GM18861 (cell line): Measurements from ENCODE around the gene RAPGEF3.

Experiments
- ATAC-seq: cut with Tn5 transposase; IDR thresholded peaks from one replicate; pipeline ENCODE4 v1.9.1; 2021; ENCODE audit not compliant: unreplicated experiment

RAPGEF3 gene

DNA sequence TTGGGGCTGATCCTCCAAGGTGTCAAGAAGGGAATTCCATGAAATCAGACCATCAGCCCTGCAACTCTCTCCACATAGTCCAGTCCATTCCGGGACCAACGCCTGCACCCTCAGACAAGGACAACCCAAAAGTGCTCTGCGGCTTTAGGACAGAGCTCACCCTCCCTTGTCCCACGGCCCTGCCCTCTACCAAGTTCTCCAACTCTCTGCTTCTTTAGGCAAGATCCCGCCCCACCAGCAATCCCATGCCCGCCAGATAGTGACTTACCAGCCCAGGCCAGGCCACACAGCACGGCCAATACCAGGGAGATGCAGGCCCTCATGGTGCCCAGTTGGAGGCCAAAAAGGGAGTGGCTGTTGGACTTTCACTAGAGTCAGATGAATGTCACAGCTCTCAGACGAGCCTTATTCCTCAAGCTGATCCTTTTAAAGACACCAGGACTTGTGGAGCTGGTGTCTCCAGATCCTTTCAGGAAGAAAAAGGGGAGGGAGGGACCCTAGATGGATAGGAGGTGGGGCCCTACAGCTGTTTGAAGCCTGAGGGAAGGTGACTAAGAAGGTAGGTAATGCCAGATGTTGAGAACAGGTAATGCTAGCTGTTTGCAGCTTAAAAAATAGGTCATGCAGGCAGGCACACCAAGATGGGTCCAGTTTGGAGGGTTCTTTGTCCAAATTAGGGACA lies 33.4 kb downstream of the RAPGEF3 start, which contains the start of gene ENDOU:
TSS of gene ENDOU (minus strand) at position 400 of the 682 bp plus-strand sequence. CDS start at position 323, 77 bp downstream.
- no peak for ATAC-seq

DNA sequence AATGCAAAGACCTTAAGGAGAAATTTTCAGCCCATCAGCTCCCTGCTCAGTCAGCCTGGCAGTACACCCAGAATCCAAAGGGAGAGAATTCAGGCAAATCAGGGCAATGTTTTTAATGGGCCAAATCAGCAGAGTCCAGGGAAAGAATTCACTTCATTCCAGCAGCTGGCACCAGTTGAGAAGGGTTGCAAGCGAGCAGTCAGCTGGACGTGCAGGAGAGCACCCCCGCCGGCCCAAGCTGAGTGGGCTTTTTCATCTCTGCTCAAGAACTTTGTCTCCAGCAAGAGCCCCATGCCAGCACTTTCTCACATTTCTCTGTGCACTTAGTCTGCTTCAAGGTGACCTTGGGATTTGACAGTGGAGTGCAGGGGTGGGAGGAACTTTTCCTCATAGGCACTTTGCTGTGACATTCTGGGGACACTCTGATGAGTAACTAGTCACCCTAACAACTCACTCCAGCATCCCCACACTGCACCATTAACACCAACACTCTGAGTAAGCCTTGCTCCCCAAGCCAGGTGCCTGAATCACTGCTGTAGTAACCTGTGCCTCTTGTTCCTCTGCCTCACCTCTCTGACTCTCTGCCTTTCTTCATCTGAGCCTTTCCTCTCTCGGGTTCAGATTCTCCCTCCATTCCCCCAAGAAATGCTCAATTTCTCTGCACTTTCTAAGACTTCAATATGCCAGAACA lies 35.6 kb downstream of the RAPGEF3 start:
- no peak for ATAC-seq

DNA sequence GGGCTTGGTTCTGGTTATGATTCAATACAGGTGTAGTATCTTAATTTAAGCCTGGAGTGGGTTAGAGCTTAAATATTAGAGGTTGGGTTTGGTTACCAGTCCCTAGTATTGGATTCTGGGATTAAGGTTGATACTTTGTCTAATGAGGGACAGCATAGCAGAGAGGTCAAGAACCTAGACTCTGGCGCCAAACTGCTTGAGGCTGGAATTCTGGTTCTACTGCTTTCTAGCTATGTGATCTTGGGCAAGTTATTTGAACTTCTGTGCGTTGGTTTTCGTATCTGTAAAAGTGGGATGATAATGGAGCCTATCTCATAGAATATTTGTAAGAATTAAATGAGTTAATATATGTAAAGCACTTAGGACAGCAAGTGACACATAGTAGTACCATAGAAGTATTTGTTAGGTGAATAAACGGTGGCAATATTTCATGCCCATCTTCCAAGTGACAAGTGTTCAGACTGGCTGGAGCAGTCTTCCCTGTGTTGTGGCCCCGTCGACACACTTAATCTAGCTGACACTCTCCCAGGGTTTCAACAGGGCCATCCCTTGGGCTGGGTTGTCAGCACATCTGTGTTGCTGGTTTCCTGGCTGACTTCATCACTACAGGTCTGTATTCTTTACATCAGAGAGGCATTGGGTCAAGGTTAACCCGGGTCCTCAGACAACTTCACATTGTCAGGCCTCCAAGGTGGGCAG lies 36.4 kb downstream of the RAPGEF3 start:
- no peak for ATAC-seq

DNA sequence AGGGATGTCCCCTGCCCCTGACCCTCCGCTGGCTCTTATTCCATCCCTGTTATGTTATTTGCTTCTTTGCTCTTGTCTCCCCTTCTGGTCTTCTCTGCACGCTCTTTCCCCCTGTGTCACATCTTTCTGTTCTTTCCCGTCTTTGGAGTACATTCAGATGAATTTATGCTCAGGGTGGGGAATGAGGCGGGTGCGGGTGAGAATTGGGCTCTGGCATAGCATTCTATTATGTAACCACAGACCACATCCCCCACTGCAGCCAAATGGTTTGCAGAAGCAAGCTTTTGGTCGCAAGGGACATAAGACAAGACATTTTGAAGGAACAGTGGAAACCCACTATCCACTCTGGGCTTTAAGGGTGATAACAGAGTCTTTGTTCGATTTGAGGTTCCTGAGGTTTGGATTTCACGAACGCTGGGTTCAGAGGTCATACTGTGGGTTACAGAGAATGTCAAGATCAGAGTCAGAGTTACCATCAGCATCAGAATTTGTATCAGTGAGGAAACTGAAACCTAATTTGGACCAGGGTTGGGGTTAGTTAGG lies 37.2 kb downstream of the RAPGEF3 start:
- ATAC-seq, result no peak

DNA sequence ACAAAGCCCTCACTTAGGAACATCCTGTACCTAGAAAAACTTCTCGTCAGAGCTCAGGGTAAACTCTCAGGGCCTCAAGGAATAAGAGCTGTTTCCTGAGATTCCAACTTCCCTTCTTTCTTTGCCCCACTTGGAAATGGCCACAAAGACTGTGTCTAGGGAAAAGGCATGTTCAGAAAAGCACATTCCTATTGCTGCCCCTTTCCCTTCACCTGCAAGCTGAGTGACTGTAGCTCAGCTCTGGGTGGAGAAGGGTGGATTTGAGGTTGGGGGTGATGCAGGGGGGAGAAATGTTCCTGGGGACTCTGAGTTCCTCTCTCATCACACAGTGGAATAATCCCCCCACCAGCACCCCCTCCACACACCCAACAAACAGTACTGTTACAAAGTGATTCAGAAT lies 40.1 kb downstream of the RAPGEF3 start:
- ATAC-seq, result no peak

DNA sequence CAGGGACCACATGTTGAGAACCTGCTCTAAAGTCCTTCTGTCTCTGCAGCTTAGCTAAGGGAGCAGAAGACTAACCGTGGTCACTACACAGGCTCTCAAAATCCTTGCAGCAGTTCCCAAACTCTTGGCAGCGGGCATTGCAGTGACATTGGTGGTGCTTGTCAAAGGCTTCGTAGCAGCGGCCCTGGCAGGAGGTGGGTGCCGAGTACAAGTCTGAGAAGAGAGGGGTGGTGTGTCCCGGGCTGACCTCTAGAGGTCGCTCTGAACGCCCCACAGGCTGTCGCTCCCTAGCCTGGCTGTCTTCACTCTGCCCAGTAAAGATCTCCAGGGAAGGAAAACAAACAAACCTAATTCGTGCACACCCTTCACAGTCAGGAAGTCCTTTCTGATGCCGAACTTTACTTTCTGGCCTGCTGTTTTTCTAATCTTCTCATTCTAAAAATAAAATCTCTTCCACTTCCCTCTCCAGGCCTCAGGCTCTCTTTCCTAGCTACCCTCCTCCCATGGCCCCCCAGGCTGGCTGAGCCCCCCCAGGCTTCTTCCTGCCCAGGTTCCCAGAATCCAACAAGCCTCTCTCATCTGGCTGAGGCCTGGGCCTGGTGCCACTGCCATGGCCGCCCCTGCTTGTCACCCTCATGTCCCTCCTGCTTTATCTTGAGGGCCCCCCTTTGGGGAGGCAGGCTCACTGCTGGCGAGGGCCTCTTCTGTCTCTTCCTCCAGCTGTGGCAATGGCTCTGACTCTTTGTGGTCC lies 41.1 kb downstream of the RAPGEF3 start:
- no peak for ATAC-seq

DNA sequence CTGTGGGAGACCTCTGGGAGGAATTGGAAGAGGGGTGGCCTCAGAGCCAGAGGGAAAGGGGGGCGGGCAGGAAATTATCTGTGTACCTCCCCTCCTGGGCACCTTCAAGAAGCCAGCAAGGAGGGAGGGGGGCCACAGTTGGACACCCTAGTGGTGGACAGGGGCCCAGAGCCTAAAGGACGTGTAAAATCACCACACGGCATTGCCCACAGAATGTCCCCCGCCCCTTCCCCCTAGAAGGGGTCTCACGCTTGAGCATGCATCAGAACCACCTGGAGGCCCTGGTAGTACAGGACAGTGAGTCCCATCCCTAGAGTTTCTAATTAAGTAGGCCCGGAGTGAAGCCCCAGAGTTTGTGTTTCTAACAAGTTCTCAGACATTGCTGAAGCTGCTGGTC lies 41.6 kb downstream of the RAPGEF3 start:
- ATAC-seq, result no peak

DNA sequence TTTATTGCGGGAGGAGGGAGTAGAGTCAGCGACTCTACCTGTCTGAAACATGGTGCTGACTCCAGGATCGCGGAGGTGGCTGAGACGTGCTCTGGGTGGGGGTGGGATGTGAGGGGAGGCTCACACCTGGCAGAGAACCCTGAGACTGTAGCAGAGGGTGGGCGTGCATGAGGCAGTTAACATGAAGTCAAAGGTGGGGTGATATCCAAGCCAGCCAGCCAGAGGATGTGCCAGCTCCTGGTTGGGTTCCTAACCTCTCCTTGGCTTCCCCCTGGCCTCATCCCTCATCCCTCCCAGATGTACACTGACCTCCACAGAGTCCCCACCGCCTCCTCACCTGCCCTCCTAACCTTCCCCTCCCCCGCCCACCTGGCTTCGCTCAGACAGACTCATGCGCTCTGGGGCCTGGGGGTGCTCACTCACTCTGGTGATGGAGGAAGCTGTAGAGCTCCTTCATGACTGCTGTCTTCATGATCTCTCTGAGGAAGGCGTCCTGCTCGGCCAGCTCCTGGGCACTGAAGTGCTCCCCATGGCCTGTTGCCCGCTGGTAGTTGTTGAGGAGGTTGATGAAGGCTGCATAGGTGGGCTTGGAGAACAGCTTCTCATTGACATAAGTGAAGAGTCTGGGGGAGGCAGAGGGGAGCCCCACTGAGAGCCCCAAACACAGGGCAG lies 42.7 kb downstream of the RAPGEF3 start:
- no peak for ATAC-seq

DNA sequence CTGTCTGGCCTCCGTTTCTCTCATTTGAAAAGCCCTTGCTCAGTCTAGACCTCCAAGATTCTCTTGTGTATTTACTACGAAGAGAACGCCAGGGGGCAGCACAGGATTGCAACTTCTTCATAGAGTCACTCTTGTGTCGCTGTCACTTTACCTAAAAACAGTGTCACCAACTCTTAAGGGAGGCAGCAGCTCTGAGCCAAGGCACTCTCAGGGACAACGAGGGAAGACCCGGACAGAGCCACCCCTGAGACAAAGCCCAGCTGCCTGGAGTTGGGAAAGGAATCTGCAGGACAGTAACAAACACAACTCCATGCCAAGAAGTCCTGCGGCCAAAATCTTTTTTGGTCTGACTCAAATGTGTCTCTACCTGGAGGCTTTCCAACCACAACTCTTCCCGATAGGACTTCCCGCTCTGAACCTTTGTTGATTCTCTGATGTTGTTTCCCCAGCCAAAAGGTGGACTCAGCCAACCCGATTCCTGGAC lies 43.2 kb downstream of the RAPGEF3 start:
- peak; percentile 56 for ATAC-seq

DNA sequence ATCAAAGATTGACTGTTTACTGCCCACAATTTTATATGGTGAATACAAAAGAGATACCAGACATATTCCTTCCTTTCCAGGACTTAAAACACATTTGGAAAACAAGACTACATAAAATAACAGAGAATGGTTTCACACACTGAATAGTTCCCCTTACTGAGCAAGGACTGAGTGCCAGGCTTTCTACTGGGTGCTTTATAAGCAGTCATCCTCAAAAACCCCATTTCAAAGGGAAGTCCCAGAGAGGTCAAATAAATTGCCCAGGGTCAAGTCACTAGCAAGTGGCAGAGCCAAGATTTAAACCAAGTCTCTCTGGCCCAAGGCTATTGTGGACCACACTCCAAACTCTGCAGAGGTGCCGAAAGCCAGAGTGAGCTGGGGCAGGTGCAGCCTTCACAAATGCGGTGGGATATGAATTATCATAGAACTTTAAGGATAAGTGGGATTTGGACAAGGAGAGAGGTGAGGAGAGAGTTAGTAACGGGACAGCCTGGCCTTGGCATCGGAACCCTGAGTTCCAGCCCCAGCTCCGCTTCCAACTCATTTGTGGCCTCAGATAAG lies 43.8 kb downstream of the RAPGEF3 start:
- ATAC-seq, result no peak

DNA sequence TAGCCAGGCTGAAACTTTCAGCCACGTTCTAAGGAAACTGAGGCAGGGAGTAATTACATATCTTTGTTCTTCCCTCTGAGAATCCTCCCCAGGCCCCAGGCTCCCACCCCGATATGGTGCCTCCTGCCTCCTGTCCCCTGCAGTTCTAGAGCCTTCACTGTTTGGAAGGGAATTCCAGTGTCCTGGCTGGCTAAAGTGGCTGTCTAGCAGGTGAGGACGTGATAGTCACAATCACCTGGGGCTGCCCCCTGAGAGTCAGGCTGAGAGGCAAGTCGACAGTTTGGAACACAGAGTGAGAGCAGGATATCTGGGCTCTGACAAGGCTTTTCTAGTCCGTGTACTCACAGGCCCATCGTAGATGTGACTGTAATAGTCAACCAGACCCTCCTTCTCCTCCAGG lies 46.5 kb downstream of the RAPGEF3 start:
- no peak for ATAC-seq

DNA sequence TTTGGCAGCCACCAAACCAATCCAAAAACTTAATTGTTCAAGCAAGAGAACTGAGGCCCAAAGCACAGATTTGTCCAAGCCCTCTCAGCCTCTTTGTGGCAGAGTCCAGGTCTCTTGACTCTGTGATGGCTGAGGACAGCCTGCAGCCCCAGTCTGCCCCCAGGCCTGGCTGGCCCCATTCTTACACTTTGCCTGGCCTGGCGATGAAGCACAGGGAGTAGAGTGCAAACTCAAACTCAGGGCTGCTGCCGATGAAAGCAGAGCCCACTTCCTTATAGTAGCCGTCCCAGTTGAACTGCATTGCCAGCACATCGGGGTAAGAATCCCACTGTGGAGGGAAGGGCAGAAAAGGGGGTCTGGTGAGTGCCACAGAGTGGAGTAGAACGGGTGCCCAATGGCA lies 47.2 kb downstream of the RAPGEF3 start:
- no peak for ATAC-seq

DNA sequence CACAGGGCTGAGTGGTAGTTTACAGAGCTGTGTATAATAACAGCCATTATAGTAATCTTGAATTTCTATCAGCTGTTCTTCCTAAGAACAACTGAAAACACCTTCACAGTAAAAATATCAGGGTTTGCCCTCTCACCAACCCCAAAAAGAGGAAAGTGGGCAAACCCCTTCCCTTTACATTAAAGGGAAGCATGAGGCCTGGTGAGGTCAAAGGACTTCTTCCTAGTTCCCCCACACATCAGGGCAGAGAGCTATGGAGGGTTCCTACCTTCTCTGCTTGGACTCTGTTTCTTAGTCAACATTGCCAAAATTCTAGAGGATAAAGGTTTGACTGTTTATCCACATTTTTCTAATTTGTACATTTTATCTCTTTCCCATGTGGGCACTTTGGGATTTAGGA lies 48.4 kb downstream of the RAPGEF3 start:
- no peak for ATAC-seq

DNA sequence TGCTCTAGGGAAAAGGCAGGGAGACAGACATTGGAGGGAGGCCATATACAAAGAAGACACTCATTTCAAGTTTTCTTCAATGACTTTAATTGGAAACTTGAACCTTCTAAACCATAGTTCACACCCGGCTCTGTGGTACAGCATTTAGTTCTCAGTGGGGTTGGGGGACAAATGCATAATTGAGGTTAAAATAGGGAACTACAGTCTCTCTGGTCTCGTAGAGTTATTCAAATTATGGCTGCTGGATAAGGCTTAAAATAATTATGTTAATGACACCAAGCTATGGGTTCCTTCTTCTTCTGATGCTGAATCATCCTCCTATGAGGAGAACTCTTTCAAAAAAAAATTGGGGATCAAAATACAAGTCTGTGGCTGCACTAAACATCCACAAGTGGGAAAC lies 49.0 kb downstream of the RAPGEF3 start:
- no peak for ATAC-seq

DNA sequence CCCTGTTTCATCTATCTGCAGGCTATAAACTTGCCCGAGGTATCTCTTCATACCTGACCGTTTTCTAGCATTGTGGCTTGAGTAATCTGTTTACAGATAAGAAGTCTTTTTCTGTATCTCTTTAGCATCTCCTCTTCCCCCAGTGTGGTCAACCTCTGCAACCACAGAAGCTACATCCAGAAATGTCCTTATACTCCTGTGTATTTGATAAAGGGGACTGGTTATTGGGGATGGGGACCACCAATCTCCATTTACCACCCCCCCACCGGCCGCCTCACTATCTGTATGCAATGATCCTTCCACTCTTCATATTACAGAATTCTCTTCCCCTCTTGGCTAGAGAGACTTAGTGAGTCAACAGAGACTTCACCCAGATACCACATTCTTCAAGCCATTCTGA lies 49.4 kb downstream of the RAPGEF3 start:
- no peak for ATAC-seq

DNA sequence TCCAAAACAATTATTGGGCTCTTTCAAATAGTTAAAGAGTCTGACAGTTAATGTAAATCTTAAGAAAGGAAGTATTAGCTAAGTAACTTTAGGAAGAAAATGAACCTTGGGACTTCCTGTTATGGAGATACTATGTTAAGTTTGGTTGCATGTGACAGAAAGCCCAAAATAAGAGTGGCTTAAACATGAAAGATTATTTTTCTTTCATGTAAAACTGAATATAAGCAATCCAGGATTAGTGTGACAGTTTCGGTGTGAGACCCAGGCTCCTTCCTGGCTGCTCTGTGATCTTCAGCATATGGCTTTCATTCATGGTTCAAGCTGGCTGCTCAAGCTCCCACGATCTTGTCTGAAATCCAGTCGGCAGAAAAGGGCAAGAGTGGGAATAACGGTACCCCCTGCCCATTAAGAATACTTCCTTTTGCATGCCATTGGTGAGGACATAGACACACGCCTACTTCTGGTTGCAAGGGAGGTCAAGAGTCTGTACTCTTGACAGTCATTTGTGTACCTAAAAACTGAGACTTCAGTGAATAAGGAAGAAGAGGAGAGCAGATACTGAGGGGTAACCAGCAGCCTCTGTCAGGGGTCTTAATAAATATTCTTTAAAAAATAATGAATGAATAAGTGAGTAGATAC lies 50.7 kb downstream of the RAPGEF3 start:
- ATAC-seq, result peak; percentile 22

DNA sequence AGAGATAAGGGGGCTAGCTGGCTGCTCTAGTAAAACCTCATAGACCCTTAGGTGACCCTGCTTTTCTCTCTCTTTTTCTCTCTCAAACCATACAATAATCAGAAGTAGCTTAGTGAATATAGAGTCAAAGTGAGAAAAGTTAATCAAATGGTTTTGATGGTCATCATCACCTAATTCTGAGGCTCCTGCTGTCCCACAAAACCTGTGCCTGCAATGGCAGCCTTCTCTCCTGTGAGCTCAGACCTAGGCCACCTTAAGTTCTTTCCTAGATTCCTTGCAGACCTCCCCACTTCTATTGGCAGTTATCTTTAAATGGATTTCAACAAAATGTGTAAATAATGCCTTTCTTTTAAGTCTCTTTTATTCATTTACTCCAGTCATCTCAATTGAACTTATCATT lies 51.3 kb downstream of the RAPGEF3 start:
- ATAC-seq, result no peak

DNA sequence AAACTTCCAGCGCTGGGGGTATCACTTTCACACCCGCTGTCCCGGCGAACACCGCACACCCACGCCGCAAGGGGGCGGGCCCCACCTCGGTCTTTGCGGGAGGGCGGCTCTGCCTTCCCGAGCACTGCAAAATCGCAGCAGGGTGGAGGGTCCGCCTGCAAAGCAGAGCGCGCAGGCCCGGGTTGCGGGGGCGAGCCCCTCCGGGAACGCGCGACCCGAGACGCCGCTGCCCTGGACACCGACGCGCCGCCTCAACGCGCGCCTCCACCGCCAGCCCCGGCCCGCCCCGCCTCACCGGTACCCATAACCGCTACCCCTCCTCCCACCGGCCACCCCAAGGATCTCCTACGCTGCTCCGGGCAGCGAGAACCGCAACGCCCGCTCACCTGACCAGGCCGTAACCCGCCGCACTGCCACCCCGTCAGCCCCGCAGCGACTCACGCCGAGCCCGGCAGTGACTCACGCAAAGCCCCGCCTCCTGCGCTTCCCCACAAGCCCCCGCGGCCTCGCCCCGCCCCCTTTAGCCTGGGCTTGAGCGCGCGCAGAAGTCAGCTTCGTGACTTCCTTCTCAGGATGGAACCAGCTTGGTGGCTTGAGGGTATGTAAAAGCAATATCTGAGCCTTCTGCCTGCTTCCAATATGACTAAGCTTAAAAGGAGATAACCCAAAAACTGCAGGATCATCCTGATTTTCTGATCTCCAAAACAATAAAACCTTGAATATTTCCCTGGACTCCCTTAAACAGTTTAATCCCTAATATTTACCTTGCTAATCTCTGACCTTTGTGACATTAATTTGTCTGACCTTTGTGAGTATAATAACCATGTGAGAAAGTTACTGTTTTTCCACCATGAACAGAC lies 52.9 kb downstream of the RAPGEF3 start, which contains the start of gene RPAP3:
TSS of gene RPAP3 (minus strand) at position 465 of the 860 bp plus-strand sequence. CDS start 3,190 bp downstream, outside the sequence.
- ATAC-seq, result peak; percentile 70

DNA sequence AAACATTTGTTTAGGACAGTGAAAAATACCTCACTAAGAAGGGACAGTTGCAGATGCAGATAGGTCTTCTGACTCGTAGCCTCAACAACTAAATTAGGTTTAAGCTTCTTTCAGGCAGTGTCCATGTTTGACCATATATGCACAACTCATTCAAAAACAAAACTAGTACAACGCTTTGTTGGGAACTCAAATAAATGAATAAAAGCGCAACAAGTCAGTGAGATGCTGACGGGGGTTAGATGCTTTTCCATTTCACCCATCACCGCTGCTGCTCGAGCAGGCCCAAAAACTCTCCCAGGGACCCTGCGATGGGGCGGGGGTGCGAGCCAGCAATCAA lies 53.5 kb downstream of the RAPGEF3 start:
- ATAC-seq, result no peak
